A673 (cell line): ENCODE results near the gene MINDY4. TPM values are rescaled to one million over a fixed set of nuclear protein-coding genes. Genes with fewer than 3 reads are reported as not detected.

ENCODE experiments used
- BruUV-seq: library from RNA; stranded (reverse); fragments of 400-500 nt; replicated peaks from 2 replicates; lab custom pipeline; 2021; lab: Mats Ljungman, UMichigan
- CTCF ChIA-PET: fragments of 300-600 bp; sonication (Branson Sonifier 250); formaldehyde crosslinking; loops from one replicate; lab custom pipeline; 2022; ENCODE audit warnings: antibody characterized with exemption; lab: Charles Lee
- POLR2A ChIA-PET: fragments of 300-600 bp; sonication (Branson Sonifier 250); formaldehyde crosslinking; loops from one replicate; lab custom pipeline; 2022; ENCODE audit warnings: antibody characterized with exemption; ENCODE audit not compliant: low non-redundant PET; lab: Charles Lee
- DNase-seq: peaks from one replicate; pipeline ENCODE4 v3.0.0-alpha.2; 2015; ENCODE audit warnings: low spot score
- H3K27ac ChIP-seq: fragments of 200-600 bp; sonication (generic); 2 replicates; pipeline ENCODE4 v1.5.1; 2016; ENCODE audit warnings: mixed run types, low read depth, mild to moderate bottlenecking, mixed read lengths, antibody characterized with exemption, low read length; ENCODE audit not compliant: poor library complexity, severe bottlenecking
- H3K27me3 ChIP-seq: fragments of 200-600 bp; sonication (generic); replicated peaks from 2 replicates; pipeline ENCODE4 v1.6.1; 2017; ENCODE audit warnings: mixed run types, low read depth, mild to moderate bottlenecking, mixed read lengths, antibody characterized with exemption, low read length; ENCODE audit not compliant: insufficient read depth, poor library complexity
- H3K36me3 ChIP-seq: fragments of 200-600 bp; sonication (generic); 2 replicates; pipeline ENCODE4 v1.6.1; 2016; ENCODE audit warnings: mixed run types, mild to moderate bottlenecking, mixed read lengths, antibody characterized with exemption, low read length; ENCODE audit not compliant: insufficient read depth, poor library complexity, severe bottlenecking
- H3K4me1 ChIP-seq: fragments of 200-600 bp; sonication (generic); 2 replicates; pipeline ENCODE4 v1.6.1; 2017; ENCODE audit warnings: mixed run types, mild to moderate bottlenecking, mixed read lengths, antibody characterized with exemption, low read length; ENCODE audit not compliant: insufficient read depth, poor library complexity, severe bottlenecking
- H3K4me3 ChIP-seq: fragments of 200-600 bp; sonication (generic); 2 replicates; pipeline ENCODE4 v1.5.1; 2016; ENCODE audit warnings: low read depth, mixed run types, mild to moderate bottlenecking, mixed read lengths, low read length; ENCODE audit not compliant: poor library complexity, severe bottlenecking
- H3K9me3 ChIP-seq: fragments of 200-600 bp; sonication (generic); 2 replicates; pipeline ENCODE4 v1.6.1; 2016; ENCODE audit warnings: mixed run types, low read depth, mild to moderate bottlenecking, mixed read lengths, antibody characterized with exemption, low read length; ENCODE audit not compliant: poor library complexity, severe bottlenecking
- EZH2 ChIP-seq: fragments of 200-600 bp; sonication (generic); IDR thresholded peaks from 2 replicates; pipeline ENCODE4 v1.6.1; 2017; ENCODE audit warnings: borderline replicate concordance, low read depth, mild to moderate bottlenecking, mixed read lengths, antibody characterized with exemption, low read length; ENCODE audit not compliant: poor library complexity, severe bottlenecking
- intact Hi-C: fragments of 100-400 bp; cut with micrococcal nuclease; formaldehyde crosslinking; loops from one replicate; pipeline ENCODE4 v1.10.0; 2022; ENCODE audit not compliant: unreplicated experiment
- total RNA-seq: library from RNA; stranded (reverse); gene quantifications from 2 replicates; pipeline ENCODE4 v1.2.3, GENCODE V29; 2021
- TF ChIP-seq, protein P1 (sequence below): fragments of 300-800, 200-600 bp; sonication (generic); conservative IDR thresholded peaks from 2 replicates; pipeline ENCODE4 v1.5.1; 2017; ENCODE audit warnings: low read depth, mild to moderate bottlenecking, antibody characterized with exemption, low read length, moderate library complexity, mixed read lengths

The MINDY4 gene
- total RNA-seq, 1 experiment from 2014 or later, result 3.8 TPM

DNA sequence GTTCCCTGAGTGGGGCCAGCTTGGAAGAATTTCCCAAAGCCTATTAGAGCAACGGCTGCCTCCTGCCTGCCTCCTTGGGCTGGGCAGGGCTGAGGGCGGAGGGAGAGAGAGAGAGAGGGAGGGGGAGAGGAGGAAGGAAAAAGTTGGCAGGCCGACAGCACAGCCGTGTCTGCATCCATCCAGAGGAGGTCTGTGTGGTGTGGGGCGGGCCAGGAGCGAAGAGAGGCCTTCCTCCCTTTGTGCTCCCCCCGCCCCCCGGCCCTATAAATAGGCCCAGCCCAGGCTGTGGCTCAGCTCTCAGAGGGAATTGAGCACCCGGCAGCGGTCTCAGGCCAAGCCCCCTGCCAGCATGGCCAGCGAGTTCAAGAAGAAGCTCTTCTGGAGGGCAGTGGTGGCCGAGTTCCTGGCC, 140.3 kb downstream of the MINDY4 start, which contains the start of gene AQP1:
TSS of gene AQP1 (plus strand) at position 293 of the 409 bp plus-strand sequence. CDS start at position 350, 57 bp downstream.
- H3K36me3 ChIP-seq, result no peaks in the 10 kb centered on the region
- H3K4me1 ChIP-seq, result no peaks in the 10 kb centered on the region
- H3K4me3 ChIP-seq, result no peak within 1 kb of the TSS
- ChIA-PET POLR2A (no interaction called here), CTCF (no interaction called here)
- intact Hi-C loops, result no loop called here
- H3K27me3 ChIP-seq, result no peaks in the 10 kb centered on the region
- DNase-seq, result peak; percentile 14
- H3K9me3 ChIP-seq, result no peaks in the 10 kb centered on the region
- H3K27ac ChIP-seq, result no peak within 1 kb of the TSS
- BruUV-seq, result no TSS peak
- no peak for TF ChIP-seq EZH2
- TF ChIP-seq, protein P1, sequence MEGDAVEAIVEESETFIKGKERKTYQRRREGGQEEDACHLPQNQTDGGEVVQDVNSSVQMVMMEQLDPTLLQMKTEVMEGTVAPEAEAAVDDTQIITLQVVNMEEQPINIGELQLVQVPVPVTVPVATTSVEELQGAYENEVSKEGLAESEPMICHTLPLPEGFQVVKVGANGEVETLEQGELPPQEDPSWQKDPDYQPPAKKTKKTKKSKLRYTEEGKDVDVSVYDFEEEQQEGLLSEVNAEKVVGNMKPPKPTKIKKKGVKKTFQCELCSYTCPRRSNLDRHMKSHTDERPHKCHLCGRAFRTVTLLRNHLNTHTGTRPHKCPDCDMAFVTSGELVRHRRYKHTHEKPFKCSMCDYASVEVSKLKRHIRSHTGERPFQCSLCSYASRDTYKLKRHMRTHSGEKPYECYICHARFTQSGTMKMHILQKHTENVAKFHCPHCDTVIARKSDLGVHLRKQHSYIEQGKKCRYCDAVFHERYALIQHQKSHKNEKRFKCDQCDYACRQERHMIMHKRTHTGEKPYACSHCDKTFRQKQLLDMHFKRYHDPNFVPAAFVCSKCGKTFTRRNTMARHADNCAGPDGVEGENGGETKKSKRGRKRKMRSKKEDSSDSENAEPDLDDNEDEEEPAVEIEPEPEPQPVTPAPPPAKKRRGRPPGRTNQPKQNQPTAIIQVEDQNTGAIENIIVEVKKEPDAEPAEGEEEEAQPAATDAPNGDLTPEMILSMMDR, result no peak

DNA sequence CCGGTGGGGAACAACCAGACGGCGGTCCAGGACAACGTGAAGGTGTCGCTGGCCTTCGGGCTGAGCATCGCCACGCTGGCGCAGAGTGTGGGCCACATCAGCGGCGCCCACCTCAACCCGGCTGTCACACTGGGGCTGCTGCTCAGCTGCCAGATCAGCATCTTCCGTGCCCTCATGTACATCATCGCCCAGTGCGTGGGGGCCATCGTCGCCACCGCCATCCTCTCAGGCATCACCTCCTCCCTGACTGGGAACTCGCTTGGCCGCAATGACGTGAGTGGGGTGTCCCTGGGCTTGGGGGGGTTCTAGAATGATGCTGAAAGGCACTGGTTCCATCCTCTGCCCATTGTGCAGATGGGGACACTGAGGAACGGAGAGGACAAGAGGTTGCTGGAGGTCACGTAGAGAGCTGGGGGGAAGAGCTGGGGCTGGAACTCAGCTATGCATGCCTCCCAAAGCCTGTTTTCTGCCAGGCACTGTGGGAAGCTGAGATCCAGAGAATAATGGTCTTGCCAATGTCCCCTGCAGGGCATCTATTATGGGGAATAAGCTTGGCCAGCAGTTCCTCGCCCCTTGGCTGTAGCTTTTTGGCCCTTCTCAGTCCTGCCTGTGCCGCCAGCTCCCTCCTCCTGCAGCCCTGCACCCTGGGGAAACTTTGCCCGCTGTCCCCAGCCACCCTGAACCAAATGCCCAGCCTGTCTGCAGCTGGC, 141.0 kb downstream of the MINDY4 start:
- no TSS peak for BruUV-seq
- ChIA-PET CTCF (no interaction called here), POLR2A (no interaction called here)
- no peaks in the 10 kb centered on the region for H3K36me3 ChIP-seq
- intact Hi-C loops, result no loop called here
- no peak for DNase-seq
- TF ChIP-seq, protein P1, result no peak
- no peak for TF ChIP-seq EZH2
- H3K9me3 ChIP-seq, result no peaks in the 10 kb centered on the region
- H3K4me3 ChIP-seq, result no peak overlapping the region
- H3K27me3 ChIP-seq, result no peaks in the 10 kb centered on the region
- no peaks in the 10 kb centered on the region for H3K4me1 ChIP-seq
- no peak overlapping the region for H3K27ac ChIP-seq

DNA sequence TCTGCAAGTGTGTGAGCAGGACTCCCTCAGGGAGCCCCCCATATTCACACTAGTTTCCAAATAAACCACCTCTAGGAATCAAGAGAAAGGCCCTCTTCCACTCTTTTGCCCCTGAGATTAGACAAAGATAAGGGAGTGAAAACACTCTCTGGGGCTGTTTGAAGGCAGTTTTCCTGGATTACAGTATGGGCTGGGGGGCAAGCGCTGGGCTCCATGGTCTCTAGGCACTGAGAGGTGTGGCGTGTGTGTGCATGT, 141.4 kb downstream of the MINDY4 start:
- no peaks in the 10 kb centered on the region for H3K27me3 ChIP-seq
- intact Hi-C loops, result no loop called here
- no peak for DNase-seq
- no peaks in the 10 kb centered on the region for H3K9me3 ChIP-seq
- H3K36me3 ChIP-seq, result no peaks in the 10 kb centered on the region
- CTCF ChIA-PET, result no interaction called here
- no peaks in the 10 kb centered on the region for H3K4me1 ChIP-seq
- H3K27ac ChIP-seq, result no peak overlapping the region
- POLR2A ChIA-PET, result no interaction called here
- TF ChIP-seq, protein P1, result no peak
- TF ChIP-seq EZH2, result no peak
- no TSS peak for BruUV-seq
- H3K4me3 ChIP-seq, result no peak overlapping the region
